Keratinocyte (primary cell): ENCODE results near the gene MTOR. TPM values are rescaled to one million over a fixed set of nuclear protein-coding genes. Genes with fewer than 3 reads are reported as not detected.

Experiments
- DNase-seq: peaks from one replicate; pipeline ENCODE4 v3.0.0-alpha.2; 2011; ENCODE audit warnings: low read depth, missing footprints, low spot score
- FAIRE-seq: peaks from 2 replicates; lab custom pipeline; 2011; peaks lifted over from hg19 to GRCh38; lab: Jason Lieb, UNC
- H2AFZ ChIP-seq: 2 replicates; pipeline ENCODE4 v1.6.0; 2012; ENCODE audit warnings: low read length, control low read depth, inconsistent platforms; ENCODE audit not compliant: control insufficient read depth
- H3K27ac ChIP-seq: 2 replicates; pipeline ENCODE4 v1.5.1; 2011; ENCODE audit warnings: low read length; ENCODE audit not compliant: control insufficient read depth, insufficient read depth
- H3K27me3 ChIP-seq: 3 replicates; pipeline ENCODE4 v1.6.0; 2011; ENCODE audit warnings: low read length; ENCODE audit not compliant: control insufficient read depth, insufficient read depth; ENCODE audit errors: extremely low read depth
- H3K36me3 ChIP-seq, 2 experiments: 2 replicates in 1 of 2; 3 replicates in 1 of 2; pipeline ENCODE4 v1.5.1; 2011; ENCODE audit warnings: low read length in 2 of 2, mild to moderate bottlenecking in 1 of 2; ENCODE audit not compliant: control insufficient read depth in 2 of 2, insufficient read depth in 2 of 2; ENCODE audit errors: extremely low read depth in 1 of 2
- H3K4me1 ChIP-seq: 3 replicates; pipeline ENCODE4 v1.5.1; 2011; ENCODE audit warnings: low read length; ENCODE audit not compliant: control insufficient read depth, insufficient read depth; ENCODE audit errors: extremely low read depth
- H3K4me2 ChIP-seq: 3 replicates; pipeline ENCODE4 v1.6.0; 2011; ENCODE audit warnings: low read depth, low read length; ENCODE audit not compliant: control insufficient read depth, insufficient read depth; ENCODE audit errors: extremely low read depth
- H3K4me3 ChIP-seq, 3 experiments: fragments of 200-600 bp in 1 of 3; sonication (generic) in 1 of 3; 2 replicates in 2 of 3; 3 replicates in 1 of 3; pipeline ENCODE4 v1.5.1; 2011 to 2016; ENCODE audit warnings: low read length in 3 of 3, mild to moderate bottlenecking in 3 of 3, control low read depth in 2 of 3, inconsistent platforms in 1 of 3, low read depth in 1 of 3, mixed read lengths in 1 of 3, mixed run types in 1 of 3, moderate library complexity in 1 of 3; ENCODE audit not compliant: control insufficient read depth in 2 of 3, insufficient read depth in 2 of 3; ENCODE audit errors: extremely low read depth in 1 of 3
- H3K79me2 ChIP-seq: 2 replicates; pipeline ENCODE4 v1.6.0; 2012; ENCODE audit warnings: low read length; ENCODE audit not compliant: control insufficient read depth, insufficient read depth
- H3K9ac ChIP-seq: 3 replicates; pipeline ENCODE4 v1.6.0; 2011; ENCODE audit warnings: low read length; ENCODE audit not compliant: control insufficient read depth, insufficient read depth; ENCODE audit errors: extremely low read depth
- H3K9me1 ChIP-seq: 3 replicates; pipeline ENCODE4 v1.6.0; 2011; ENCODE audit warnings: low read length; ENCODE audit not compliant: control insufficient read depth, insufficient read depth; ENCODE audit errors: extremely low read depth
- H3K9me3 ChIP-seq: 2 replicates; pipeline ENCODE4 v1.5.1; 2012; ENCODE audit warnings: low read depth, low read length; ENCODE audit not compliant: control insufficient read depth
- H4K20me1 ChIP-seq: 3 replicates; pipeline ENCODE4 v1.6.0; 2011; ENCODE audit warnings: low read length; ENCODE audit not compliant: control insufficient read depth, insufficient read depth; ENCODE audit errors: extremely low read depth
- CTCF ChIP-seq, 3 experiments: IDR thresholded peaks in 1 of 3; conservative IDR thresholded peaks in 1 of 3; optimal IDR thresholded peaks in 1 of 3; 2 replicates in 2 of 3; 3 replicates in 1 of 3; pipeline versions ENCODE3 to v1.5.1; 2011; ENCODE audit warnings: low read length in 3 of 3, mild to moderate bottlenecking in 3 of 3, moderate library complexity in 2 of 3, control low read depth in 1 of 3, inconsistent platforms in 1 of 3; ENCODE audit not compliant: insufficient read depth in 2 of 3; ENCODE audit errors: extremely low read depth in 1 of 3
- EZH2 ChIP-seq: IDR thresholded peaks from one replicate; pipeline ENCODE4 v1.6.1; 2012; ENCODE audit warnings: inconsistent platforms, mild to moderate bottlenecking, low read length, moderate library complexity
- dilution Hi-C: fragments of 300-500 bp; cut with MboI; formaldehyde crosslinking; loops from one replicate; pipeline ENCODE4 v1.7.0; 2020; ENCODE audit warnings: low sequenced_read_pairs; ENCODE audit not compliant: extremely low pct_ligation_motif_present
- polyA plus RNA-seq, 5 experiments: library from polyadenylated mRNA; depleted of rRNA in 3 of 5; stranded (reverse) in 3 of 5; stranded (forward) in 1 of 5; unstranded in 1 of 5; fragments of >200 nt; gene quantifications; 1 replicate in 1 of 5; 2 replicates in 3 of 5; 3 replicates in 1 of 5; pipeline versions ENCODE4 v1.2.1 to v1.2.3, GENCODE V29; 2011 to 2012; ENCODE audit warnings: missing spikeins in 2 of 5, low read depth in 1 of 5, low replicate concordance in 1 of 5

The MTOR gene
- polyA plus RNA-seq, 1 donor (not counting 4 experiments of a cell fraction or from before 2014, with no cell fraction given), result 31.5 TPM

- no peaks in the 10 kb centered on the region for H4K20me1 ChIP-seq
- no peak for FAIRE-seq
Observed at GRCh38 chr1:11253226-11253625, 9.1 kb downstream of the MTOR start.

GRCh38 chr1:11252538-11252937, 9.8 kb downstream of the MTOR start:
- no peak overlapping the region for H3K9ac ChIP-seq
- no peak overlapping the region for H3K4me3 ChIP-seq
- no peak for TF ChIP-seq EZH2
- no peak for TF ChIP-seq CTCF (optimal IDR thresholded peaks at IDR 0.05 in 1 of 3, IDR thresholded peaks at IDR 0.05 in 1 of 3, conservative IDR thresholded peaks at IDR 0.05 in 1 of 3; ENCODE audit: extremely low read depth in 1 of 3, insufficient read depth in 2 of 3, low read length in 3 of 3)
- H3K9me1 ChIP-seq, result no peaks in the 10 kb centered on the region
- DNase-seq (no peak), FAIRE-seq (no peak)
- H3K27me3 ChIP-seq, result no peaks in the 10 kb centered on the region
- H3K27ac ChIP-seq, result no peak overlapping the region
- H3K4me1 ChIP-seq, result no peaks in the 10 kb centered on the region
- peaks cover 17 to 27% of the 10 kb centered on the region in 2 experiments for H3K36me3 ChIP-seq
- dilution Hi-C loops, result no loop called here
- H3K9me3 ChIP-seq, result no peaks in the 10 kb centered on the region
- H3K79me2 ChIP-seq, result no peaks in the 10 kb centered on the region
- no peak overlapping the region for H2AFZ ChIP-seq
- no peaks in the 10 kb centered on the region for H4K20me1 ChIP-seq
- no peak overlapping the region for H3K4me2 ChIP-seq

More at GRCh38 chr1:11253226-11253625, 9.1 kb downstream of the MTOR start:
- Histone ChIP-seq H3K27me3 (no peaks in the 10 kb centered on the region), H3K79me2 (no peaks in the 10 kb centered on the region), H3K27ac (no peak overlapping the region), H2AFZ (no peak overlapping the region), H3K9me3 (no peaks in the 10 kb centered on the region), H3K9me1 (no peaks in the 10 kb centered on the region), H3K4me1 (no peaks in the 10 kb centered on the region), H3K4me3 (no peak overlapping the region), H3K9ac (no peak overlapping the region), H3K36me3 (peaks cover 20 to 24% of the 10 kb centered on the region in 2 experiments), H3K4me2 (no peak overlapping the region)
- TF ChIP-seq CTCF (optimal IDR thresholded peaks at IDR 0.05 in 1 of 3, IDR thresholded peaks at IDR 0.05 in 1 of 3, conservative IDR thresholded peaks at IDR 0.05 in 1 of 3; ENCODE audit: extremely low read depth in 1 of 3, insufficient read depth in 2 of 3, low read length in 3 of 3) (no peak), EZH2 (no peak)
- no peak for DNase-seq
- dilution Hi-C loops, result no loop called here
